KMS-11 (cell line): ENCODE results near the gene SERPINA9.

Source experiments
- H2AFZ ChIP-seq: fragments of 200-600 bp; sonication (generic); 2 replicates; pipeline ENCODE4 v1.6.1; 2016; ENCODE audit warnings: antibody characterized with exemption, mixed run types, low read depth
- H3K27ac ChIP-seq: fragments of 200-600 bp; sonication (generic); 2 replicates; pipeline ENCODE4 v1.6.1; 2016; ENCODE audit warnings: mild to moderate bottlenecking, mixed run types
- H3K27me3 ChIP-seq: fragments of 200-600 bp; sonication (generic); 2 replicates; pipeline ENCODE4 v1.6.1; 2017; ENCODE audit warnings: mild to moderate bottlenecking, low read depth, mixed run types, moderate library complexity; ENCODE audit not compliant: insufficient read depth
- H3K36me3 ChIP-seq: fragments of 200-600 bp; sonication (generic); 2 replicates; pipeline ENCODE4 v1.6.1; 2017; ENCODE audit warnings: mild to moderate bottlenecking, mixed run types; ENCODE audit not compliant: insufficient read depth
- H3K4me1 ChIP-seq: fragments of 200-600 bp; sonication (generic); 2 replicates; pipeline ENCODE4 v1.6.1; 2016; ENCODE audit warnings: mild to moderate bottlenecking, low read depth, mixed run types; ENCODE audit not compliant: poor library complexity, severe bottlenecking
- H3K4me2 ChIP-seq: fragments of 200-600 bp; sonication (generic); 2 replicates; pipeline ENCODE4 v1.7.0; 2016; ENCODE audit warnings: mild to moderate bottlenecking, mixed run types
- H3K4me3 ChIP-seq: fragments of 200-600 bp; sonication (generic); IDR thresholded peaks from 2 replicates; pipeline ENCODE4 v1.6.1; 2017; ENCODE audit warnings: low read depth, low read length, mixed read lengths; ENCODE audit not compliant: insufficient read depth
- H3K79me2 ChIP-seq: fragments of 200-600 bp; sonication (generic); 2 replicates; pipeline ENCODE4 v1.6.1; 2016; ENCODE audit warnings: low read depth, mixed run types; ENCODE audit not compliant: insufficient read depth
- H3K9ac ChIP-seq: fragments of 200-600 bp; sonication (generic); 2 replicates; pipeline ENCODE4 v1.6.1; 2016; ENCODE audit warnings: mild to moderate bottlenecking, mixed run types
- H4K20me1 ChIP-seq: fragments of 200-600 bp; sonication (generic); 2 replicates; pipeline ENCODE4 v1.6.1; 2016; ENCODE audit warnings: mild to moderate bottlenecking, mixed run types; ENCODE audit not compliant: insufficient read depth
- CTCF ChIP-seq: fragments of 200-600 bp; sonication (generic); conservative IDR thresholded peaks from 2 replicates; pipeline ENCODE4 v1.6.1; 2017; ENCODE audit warnings: low read depth, mild to moderate bottlenecking, antibody characterized with exemption, low read length, moderate library complexity, mixed read lengths

The SERPINA9 gene

GRCh38 chr14:94498215-94498614 is 22.2 kb upstream of the SERPINA9 start:
- H3K27me3 ChIP-seq, result no peaks in the 10 kb centered on the region
- H3K9ac ChIP-seq, result no peak overlapping the region

GRCh38 chr14:94494085-94494484 is 18.1 kb upstream of the SERPINA9 start:
- Histone ChIP-seq H3K79me2 (no peaks in the 10 kb centered on the region), H3K4me3 (no peak overlapping the region), H2AFZ (no peak overlapping the region), H3K9ac (no peak overlapping the region), H3K27me3 (no peaks in the 10 kb centered on the region), H3K4me1 (no peaks in the 10 kb centered on the region), H4K20me1 (no peaks in the 10 kb centered on the region), H3K36me3 (no peaks in the 10 kb centered on the region), H3K27ac (no peak overlapping the region), H3K4me2 (no peak overlapping the region)
- TF ChIP-seq CTCF, result no peak

More at GRCh38 chr14:94498215-94498614, 22.2 kb upstream of the SERPINA9 start:
- Histone ChIP-seq H3K4me3 (no peak overlapping the region), H4K20me1 (no peaks in the 10 kb centered on the region), H3K4me1 (no peaks in the 10 kb centered on the region), H3K36me3 (no peaks in the 10 kb centered on the region), H3K79me2 (no peaks in the 10 kb centered on the region), H3K4me2 (no peak overlapping the region), H3K27ac (no peak overlapping the region), H2AFZ (no peak overlapping the region)
- TF ChIP-seq CTCF, result no peak

- Histone ChIP-seq H3K4me1 (no peaks in the 10 kb centered on the region), H3K36me3 (no peaks in the 10 kb centered on the region), H4K20me1 (no peaks in the 10 kb centered on the region), H3K9ac (no peak overlapping the region), H3K27ac (no peak overlapping the region), H3K4me3 (no peak overlapping the region), H3K79me2 (no peaks in the 10 kb centered on the region), H2AFZ (no peak overlapping the region), H3K27me3 (no peaks in the 10 kb centered on the region), H3K4me2 (no peak overlapping the region)
- TF ChIP-seq CTCF, result no peak
Measured at GRCh38 chr14:94491511-94491910, 15.5 kb upstream of the SERPINA9 start.

GRCh38 chr14:94489336-94489735 is 13.3 kb upstream of the SERPINA9 start:
- Histone ChIP-seq H3K79me2 (no peaks in the 10 kb centered on the region), H2AFZ (no peak overlapping the region), H3K4me2 (no peak overlapping the region), H4K20me1 (no peaks in the 10 kb centered on the region), H3K4me3 (no peak overlapping the region), H3K27ac (no peak overlapping the region), H3K4me1 (no peaks in the 10 kb centered on the region), H3K27me3 (no peaks in the 10 kb centered on the region), H3K9ac (no peak overlapping the region), H3K36me3 (no peaks in the 10 kb centered on the region)
- no peak for TF ChIP-seq CTCF
